B cell (primary cell): Measurements from ENCODE around the gene OR7D2. TPM values are rescaled to one million over a fixed set of nuclear protein-coding genes. Genes with fewer than 3 reads are reported as not detected.

Source experiments
- ATAC-seq: fragments of 200-7000 bp; cut with Tn5 transposase; one replicate; pipeline ENCODE4 v1.10.0; 2021; ENCODE audit warnings: low read depth, mild to moderate bottlenecking, moderate number of reproducible peaks, moderate library complexity
- CTCF ChIA-PET: fragments of 350-600 bp; sonication (Branson Sonifier 250); formaldehyde crosslinking; loops from one replicate; lab custom pipeline; 2021; ENCODE audit warnings: antibody characterized with exemption, inconsistent platforms; lab: Charles Lee
- POLR2A ChIA-PET: fragments of 350-600 bp; sonication (Branson Sonifier 250); formaldehyde crosslinking; loops from one replicate; lab custom pipeline; 2021; ENCODE audit warnings: antibody characterized with exemption; lab: Charles Lee
- DNase-seq: peaks from one replicate; pipeline ENCODE4 v3.0.0; 2013
- H2AFZ ChIP-seq: 2 replicates; pipeline ENCODE4 v1.6.1; 2012; ENCODE audit warnings: mild to moderate bottlenecking, low read depth, low read length; ENCODE audit not compliant: insufficient read depth, poor library complexity, severe bottlenecking
- H3K27ac ChIP-seq, 2 donors: 1 replicate in 1 of 2; 2 replicates in 1 of 2; pipeline ENCODE4 v1.5.1; 2012 to 2013; ENCODE audit warnings: low read length in 2 of 2, mild to moderate bottlenecking in 2 of 2, moderate library complexity in 1 of 2
- H3K27me3 ChIP-seq, 4 experiments: fragments of 200-600 bp in 1 of 4; sonication (generic) in 1 of 4; replicated peaks in 1 of 4; 1 replicate in 2 of 4; 2 replicates in 2 of 4; pipeline versions ENCODE4 v1.6.1 to v1.7.0; 2013 to 2016; ENCODE audit warnings: low read length in 3 of 4, mild to moderate bottlenecking in 2 of 4, mixed read lengths in 1 of 4, moderate library complexity in 1 of 4; ENCODE audit not compliant: insufficient read depth in 4 of 4, control insufficient read depth in 3 of 4; ENCODE audit errors: control extremely low read depth in 1 of 4
- H3K36me3 ChIP-seq, 2 experiments: replicated peaks in 1 of 2; 1 replicate in 1 of 2; 2 replicates in 1 of 2; pipeline versions ENCODE4 v1.6.1 to v1.7.1; 2013; ENCODE audit warnings: low read length in 1 of 2; ENCODE audit not compliant: insufficient read depth in 2 of 2, control insufficient read depth in 1 of 2; ENCODE audit errors: control extremely low read depth in 1 of 2, extremely low read depth in 1 of 2
- H3K4me1 ChIP-seq, 2 donors: fragments of 200-600 bp in 1 of 2; sonication (generic) in 1 of 2; 1 replicate in 1 of 2; 2 replicates in 1 of 2; pipeline versions ENCODE4 v1.5.1 to v1.6.1; 2013 to 2017; ENCODE audit warnings: low read length in 2 of 2; ENCODE audit not compliant: control insufficient read depth in 2 of 2, insufficient read depth in 2 of 2
- H3K4me2 ChIP-seq: replicated peaks from 2 replicates; pipeline ENCODE3; 2012; ENCODE audit warnings: mild to moderate bottlenecking, low read depth, low read length; ENCODE audit not compliant: poor library complexity, severe bottlenecking
- H3K4me3 ChIP-seq, 5 experiments: fragments of 200-600 bp in 1 of 5; sonication (generic) in 1 of 5; 1 replicate in 3 of 5; 2 replicates in 2 of 5; pipeline versions ENCODE4 v1.5.1 to v1.7.0; 2011 to 2016; ENCODE audit warnings: low read length in 4 of 5, mild to moderate bottlenecking in 4 of 5, low read depth in 2 of 5, control low read depth in 1 of 5, moderate library complexity in 1 of 5; ENCODE audit not compliant: insufficient read depth in 1 of 5; ENCODE audit errors: control extremely low read depth in 1 of 5, extremely low read depth in 1 of 5
- H3K79me2 ChIP-seq: fragments of 200-600 bp; sonication (generic); one replicate; pipeline ENCODE4 v1.6.0; 2016; ENCODE audit warnings: low read length; ENCODE audit not compliant: control insufficient read depth, insufficient read depth
- H3K9ac ChIP-seq: fragments of 200-600 bp; sonication (generic); 2 replicates; pipeline ENCODE4 v1.6.1; 2017; ENCODE audit warnings: mild to moderate bottlenecking, low read length, moderate library complexity
- H3K9me3 ChIP-seq, 3 donors: one replicate each; pipeline versions ENCODE4 v1.6.1 to v1.7.1; 2013; ENCODE audit warnings: low read length in 2 of 3; ENCODE audit not compliant: control insufficient read depth in 2 of 3, insufficient read depth in 1 of 3; ENCODE audit errors: control extremely low read depth in 1 of 3
- H4K20me1 ChIP-seq: 2 replicates; pipeline ENCODE4 v1.6.0; 2012; ENCODE audit warnings: mild to moderate bottlenecking, low read length; ENCODE audit not compliant: insufficient read depth, control insufficient read depth, poor library complexity, severe bottlenecking
- H3K27ac Mint-ChIP-seq: one replicate; pipeline ENCODE4 v1.8.0; 2021; ENCODE audit warnings: mixed read lengths
- H3K27me3 Mint-ChIP-seq: one replicate; pipeline ENCODE4 v1.8.0; 2021; ENCODE audit warnings: mixed read lengths
- H3K4me1 Mint-ChIP-seq: one replicate; pipeline ENCODE4 v1.8.0; 2021; ENCODE audit warnings: mixed read lengths
- H3K4me3 Mint-ChIP-seq: one replicate; pipeline ENCODE4 v1.8.0; 2021; ENCODE audit warnings: mixed read lengths
- H3K9me3 Mint-ChIP-seq: one replicate; pipeline ENCODE4 v1.8.0; 2022; ENCODE audit warnings: mixed read lengths; ENCODE audit not compliant: insufficient read depth
- CTCF ChIP-seq: fragments of 200-600 bp; IDR thresholded peaks from one replicate; pipeline ENCODE4 v1.8.0; 2022; ENCODE audit warnings: antibody characterized with exemption, mild to moderate bottlenecking
- EZH2 ChIP-seq: IDR thresholded peaks from 2 replicates; pipeline ENCODE4 v1.6.1; 2012; ENCODE audit warnings: borderline replicate concordance, low read depth, mild to moderate bottlenecking, moderate library complexity, low read length; ENCODE audit not compliant: insufficient read depth, poor library complexity, severe bottlenecking
- WGBS: methylation state at CpG from one replicate; pipeline ENCODE4 v1.1.5; 2013; ENCODE audit warnings: missing lambda C conversion rate; ENCODE audit not compliant: insufficient coverage; 5-methylcytosine and 5-hydroxymethylcytosine counted together
- intact Hi-C: fragments of 100-400 bp; cut with micrococcal nuclease; formaldehyde crosslinking; loops from one replicate; pipeline ENCODE4 v1.10.0; 2022
- polyA plus RNA-seq: library from polyadenylated mRNA; depleted of rRNA; stranded (reverse); fragments of >200 nt; gene quantifications from 2 replicates; pipeline ENCODE4 v1.2.3, GENCODE V29; 2012
- total RNA-seq, 2 donors: library from RNA; stranded (reverse); fragments of 120-200 nt in 1 of 2; gene quantifications; 1 replicate in 1 of 2; 2 replicates in 1 of 2; pipeline versions ENCODE4 v1.2.3 to v1.2.4, GENCODE V29; 2013 to 2022

The OR7D2 gene
- total and polyA plus RNA-seq, 2 donors (not counting 1 experiment from before 2014, with no cell fraction given), result 0.07 TPM; not detected in 1

DNA sequence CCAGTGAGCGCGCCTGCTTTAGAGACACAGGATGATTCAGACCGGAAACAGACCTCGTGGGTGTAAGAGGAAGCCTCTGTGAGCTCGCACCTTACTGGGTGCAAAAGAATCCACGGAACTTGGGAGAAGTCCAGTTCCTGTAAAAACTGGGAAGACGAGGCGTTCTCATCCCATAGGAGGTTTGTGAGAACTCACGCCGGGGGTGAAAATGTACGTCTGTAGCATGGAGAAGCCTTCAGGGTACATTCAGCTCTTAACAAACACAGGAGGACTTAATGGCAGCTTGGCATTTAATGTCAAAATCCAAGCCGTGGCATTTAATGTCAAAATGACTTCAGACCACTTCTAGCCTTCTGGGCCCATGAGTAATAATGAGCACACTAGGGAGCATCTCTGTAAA, 17.4 kb upstream of the OR7D2 start:
- no peak overlapping the region for H3K27ac Mint-ChIP-seq
- H4K20me1 ChIP-seq, result no peaks in the 10 kb centered on the region
- peaks cover 12% of the 10 kb centered on the region for H3K4me1 Mint-ChIP-seq
- no peak for ATAC-seq
- peaks cover under 1 to 43% (median 6%) of the 10 kb centered on the region in 3 donors for H3K9me3 ChIP-seq
- H3K4me3 ChIP-seq, result no peak overlapping the region
- H2AFZ ChIP-seq, result no peak overlapping the region
- no peak overlapping the region for H3K4me2 ChIP-seq
- H3K27me3 ChIP-seq, result no peaks in the 10 kb centered on the region
- H3K9ac ChIP-seq, result no peak overlapping the region
- no peaks in the 10 kb centered on the region for H3K9me3 Mint-ChIP-seq
- H3K27me3 Mint-ChIP-seq, result no peaks in the 10 kb centered on the region
- H3K4me3 Mint-ChIP-seq, result no peak overlapping the region
- intact Hi-C loops, result no loop called here
- CTCF ChIA-PET, result no interaction called here
- TF ChIP-seq CTCF, result no peak
- no peak for TF ChIP-seq EZH2
- peaks cover 6 to 79% of the 10 kb centered on the region in 2 experiments for H3K36me3 ChIP-seq
- no peak for DNase-seq
- peaks cover 50% of the 10 kb centered on the region for H3K79me2 ChIP-seq
- 100% methylated on average over 9 of the region's 12 CpGs for WGBS
- H3K27ac ChIP-seq, result no peak overlapping the region
- H3K4me1 ChIP-seq, result peaks cover 10 to 15% of the 10 kb centered on the region in 2 donors
- POLR2A ChIA-PET, result no interaction called here

DNA sequence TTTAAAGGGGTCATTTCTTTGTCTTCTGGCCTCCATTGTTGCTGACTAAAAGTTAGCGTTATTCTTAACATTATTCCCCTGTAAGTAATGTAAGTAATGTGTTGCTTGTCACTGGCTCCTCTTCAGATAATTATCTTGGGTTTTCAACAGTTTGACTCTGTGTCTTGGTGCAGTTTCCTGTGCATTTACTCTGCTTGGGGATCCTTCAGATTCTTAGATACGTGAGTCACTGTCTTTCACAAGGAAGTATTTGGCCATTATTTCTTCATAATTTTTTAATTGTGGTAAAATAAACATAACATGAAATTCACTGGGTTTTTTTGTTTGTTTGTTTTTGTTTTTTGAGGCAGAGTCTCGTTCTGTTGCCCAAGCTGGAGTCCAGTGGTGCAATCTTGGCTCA, 13.5 kb upstream of the OR7D2 start:
- POLR2A ChIA-PET, result no interaction called here
- H3K36me3 ChIP-seq, result peaks cover 4 to 43% of the 10 kb centered on the region in 2 experiments
- no peaks in the 10 kb centered on the region for H3K4me1 Mint-ChIP-seq

More for the DNA sequence above, 13.5 kb upstream of the OR7D2 start:
- H3K27me3 Mint-ChIP-seq, result no peaks in the 10 kb centered on the region
- no peak overlapping the region for H3K4me2 ChIP-seq
- no peak for TF ChIP-seq EZH2
- no peak for TF ChIP-seq CTCF
- WGBS, result no CpG with 5 or more reads among the region's 3 CpGs
- no peak overlapping the region for H3K27ac Mint-ChIP-seq
- no peak overlapping the region for H3K4me3 Mint-ChIP-seq
- CTCF ChIA-PET, result no interaction called here
- no peaks in the 10 kb centered on the region for H3K9me3 Mint-ChIP-seq
- DNase-seq (no peak), ATAC-seq (no peak)
- H3K9me3 ChIP-seq, result peaks cover 1 to 29% (median 6%) of the 10 kb centered on the region in 3 donors
- H3K4me3 ChIP-seq, result no peak overlapping the region
- H3K4me1 ChIP-seq, result no peaks in the 10 kb centered on the region
- H3K27ac ChIP-seq, result no peak overlapping the region
- no peak overlapping the region for H2AFZ ChIP-seq
- no peak overlapping the region for H3K9ac ChIP-seq
- intact Hi-C loops, result no loop called here
- H3K79me2 ChIP-seq, result peaks cover 25% of the 10 kb centered on the region
- H4K20me1 ChIP-seq, result no peaks in the 10 kb centered on the region
- H3K27me3 ChIP-seq, result no peaks in the 10 kb centered on the region
